ENCODE data around the gene ZYG11A.
A peak's percentile ranks its signal among the peaks of the same experiment; 100 is the strongest.

The ZYG11A gene

GRCh38 chr1:52877554-52877953 is 35.0 kb downstream of the ZYG11A start:
- no peak for DNase-seq

- DNase-seq, result no peak
Observed at GRCh38 chr1:52880206-52880605, 37.6 kb downstream of the ZYG11A start.

- DNase-seq, result no peak
Observed at GRCh38 chr1:52887483-52887882, 44.9 kb downstream of the ZYG11A start.

- DNase-seq, result no peak
Observed at GRCh38 chr1:52892424-52893215, 50.1 kb downstream of the ZYG11A start.

- no peak for DNase-seq
Observed at GRCh38 chr1:52899445-52899894, 56.9 kb downstream of the ZYG11A start.

GRCh38 chr1:52900402-52900801 is 57.8 kb downstream of the ZYG11A start:
- DNase-seq, result no peak

GRCh38 chr1:52901384-52901783 is 58.8 kb downstream of the ZYG11A start:
- DNase-seq, result no peak

GRCh38 chr1:52904208-52904926 is 61.8 kb downstream of the ZYG11A start:
- DNase-seq, result no peak

GRCh38 chr1:52904927-52905698 is 62.6 kb downstream of the ZYG11A start:
- DNase-seq, result peak in 1 of 2 experiments; percentile 67

GRCh38 chr1:52906135-52906603 is 63.6 kb downstream of the ZYG11A start:
- DNase-seq, result peak in 1 of 2 experiments; percentile 9

GRCh38 chr1:52907068-52907811 is 64.7 kb downstream of the ZYG11A start:
- no peak for DNase-seq

GRCh38 chr1:52907812-52908153 is 65.2 kb downstream of the ZYG11A start:
- DNase-seq, result no peak

GRCh38 chr1:52911541-52911940 is 69.0 kb downstream of the ZYG11A start:
- no peak for DNase-seq

GRCh38 chr1:52913014-52913413 is 70.5 kb downstream of the ZYG11A start:
- DNase-seq, result no peak

- DNase-seq, result no peak
Observed at GRCh38 chr1:52913537-52913936, 71.0 kb downstream of the ZYG11A start.

- no peak for DNase-seq
Observed at GRCh38 chr1:52914463-52914862, 71.9 kb downstream of the ZYG11A start.

GRCh38 chr1:52915211-52915854 is 72.8 kb downstream of the ZYG11A start:
- DNase-seq, result no peak

- no peak for DNase-seq
Observed at GRCh38 chr1:52915855-52916220, 73.3 kb downstream of the ZYG11A start.

GRCh38 chr1:52916241-52916975 is 73.8 kb downstream of the ZYG11A start:
- DNase-seq, result no peak

- DNase-seq, result no peak
Observed at GRCh38 chr1:52917156-52917555, 74.6 kb downstream of the ZYG11A start.

- DNase-seq, result no peak
Observed at GRCh38 chr1:52917581-52917980, 75.0 kb downstream of the ZYG11A start.

- no peak for DNase-seq
Observed at GRCh38 chr1:52918201-52918600, 75.6 kb downstream of the ZYG11A start.

Measured in NCI-H446 (cell line).